Chondrocyte (in vitro differentiated cells): ENCODE results near the gene CACNG7. TPM values are rescaled to one million over a fixed set of nuclear protein-coding genes. Genes with fewer than 3 reads are reported as not detected.

Experiments used
- DNase-seq: peaks from one replicate; pipeline ENCODE4 v3.0.0; 2021; ENCODE audit warnings: mixed read lengths, low spot score
- H3K27ac Mint-ChIP-seq: one replicate; pipeline ENCODE4 v1.8.0; 2021; ENCODE audit warnings: mild to moderate bottlenecking, moderate library complexity, mixed read lengths; ENCODE audit not compliant: unreplicated experiment
- H3K27me3 Mint-ChIP-seq: 2 replicates; pipeline ENCODE4 v1.8.0; 2021; ENCODE audit warnings: low read depth, mixed read lengths
- H3K36me3 Mint-ChIP-seq: 2 replicates; pipeline ENCODE4 v1.8.0; 2021; ENCODE audit warnings: low read depth, mixed read lengths
- H3K4me1 Mint-ChIP-seq: 2 replicates; pipeline ENCODE4 v1.8.0; 2021; ENCODE audit warnings: low read depth, mild to moderate bottlenecking, mixed read lengths
- H3K4me3 Mint-ChIP-seq: one replicate; pipeline ENCODE4 v1.8.0; 2021; ENCODE audit warnings: mild to moderate bottlenecking, moderate library complexity, mixed read lengths; ENCODE audit not compliant: unreplicated experiment
- H3K9me3 Mint-ChIP-seq: 2 replicates; pipeline ENCODE4 v1.8.0; 2021; ENCODE audit warnings: low read depth, mixed read lengths
- CTCF ChIP-seq: fragments of 200-600 bp; sonication (generic); IDR thresholded peaks from 2 replicates; pipeline ENCODE4 v1.5.0; 2021; ENCODE audit warnings: antibody characterized with exemption, mild to moderate bottlenecking, moderate library complexity
- total RNA-seq: library from RNA; stranded (reverse); gene quantifications from 3 replicates; pipeline ENCODE4 v1.2.1, GENCODE V29; 2021

The CACNG7 gene
- total RNA-seq, 1 donor from 2014 or later: not detected

DNA sequence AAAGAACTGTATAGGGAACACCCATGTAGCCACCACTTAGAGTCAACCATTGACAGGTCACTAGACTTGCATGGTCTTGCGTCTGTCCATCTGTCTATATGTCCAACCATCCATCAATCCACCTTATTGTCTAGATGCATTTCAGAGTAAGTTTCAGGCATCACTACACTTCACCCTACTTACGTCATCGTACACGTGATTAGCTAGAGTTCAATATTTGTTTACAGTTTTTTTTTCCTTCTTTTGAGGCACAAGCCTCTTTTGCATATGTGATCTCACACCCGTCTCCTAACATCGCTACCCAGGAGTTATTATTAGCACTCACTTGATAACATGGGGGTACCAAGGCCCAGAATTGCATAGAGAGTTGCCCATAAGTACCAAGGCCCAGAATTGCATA is 6.9 kb downstream of the CACNG7 start:
- Mint-ChIP-seq H3K4me3 (no peak overlapping the region), H3K27me3 (peaks cover 17% of the 10 kb centered on the region), H3K9me3 (no peaks in the 10 kb centered on the region), H3K4me1 (no peaks in the 10 kb centered on the region), H3K27ac (no peak overlapping the region), H3K36me3 (no peaks in the 10 kb centered on the region)
- DNase-seq: no peak
- no peak for TF ChIP-seq CTCF

- H3K4me1 Mint-ChIP-seq: no peaks in the 10 kb centered on the region
- H3K27ac Mint-ChIP-seq: no peak overlapping the region
- H3K36me3 Mint-ChIP-seq: no peaks in the 10 kb centered on the region
- H3K27me3 Mint-ChIP-seq: peaks cover 4% of the 10 kb centered on the region
- no peaks in the 10 kb centered on the region for H3K9me3 Mint-ChIP-seq
- DNase-seq: no peak
- no peak overlapping the region for H3K4me3 Mint-ChIP-seq
- no peak for TF ChIP-seq CTCF
Measured at GRCh38 chr19:53917356-53917755, 8.3 kb downstream of the CACNG7 start.

DNA sequence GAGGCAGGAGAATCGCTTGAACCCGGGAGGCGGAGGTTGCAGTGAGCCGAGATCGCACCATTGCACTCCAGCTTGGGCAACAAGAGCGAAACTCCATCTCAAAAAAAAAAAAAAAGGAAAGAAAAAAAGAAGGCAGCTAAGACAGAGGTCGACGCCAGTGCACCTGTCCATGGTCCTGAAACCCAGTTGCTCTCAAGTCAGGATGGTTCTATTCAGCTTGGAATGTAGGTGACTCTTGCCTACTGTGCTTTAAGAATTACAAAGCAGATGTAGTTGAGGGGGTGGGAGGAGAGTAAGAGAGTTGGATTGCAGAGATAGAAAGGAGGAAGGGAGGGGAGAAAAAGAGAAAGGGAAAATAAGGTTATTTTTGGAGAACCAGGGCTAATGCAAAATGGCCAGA is 18.7 kb downstream of the CACNG7 start:
- no peak for DNase-seq

DNA sequence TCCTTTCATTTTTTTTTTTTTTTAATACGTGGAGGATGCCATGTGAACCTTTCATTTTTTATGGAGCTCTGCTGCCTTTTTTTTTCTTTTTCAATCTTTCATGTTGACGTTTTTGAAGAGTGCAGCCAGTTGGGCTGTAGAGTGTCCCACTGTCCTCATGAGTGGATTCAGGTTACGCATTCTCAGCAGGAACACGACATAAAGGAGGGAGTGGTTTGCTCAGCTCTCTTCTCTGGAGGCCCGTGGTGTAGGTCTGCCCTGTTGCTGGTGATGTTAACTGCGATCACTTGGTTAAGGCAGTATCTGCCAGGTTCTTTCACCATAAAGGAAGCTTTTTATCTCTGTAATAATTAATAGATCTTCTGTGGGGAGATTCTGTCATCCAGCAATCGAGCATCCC is 27.0 kb downstream of the CACNG7 start:
- Mint-ChIP-seq H3K4me1 (no peaks in the 10 kb centered on the region), H3K36me3 (no peaks in the 10 kb centered on the region), H3K27ac (no peak overlapping the region), H3K4me3 (no peak overlapping the region), H3K9me3 (peaks cover 6% of the 10 kb centered on the region), H3K27me3 (peaks cover 6% of the 10 kb centered on the region)
- TF ChIP-seq CTCF: no peak
- DNase-seq: no peak

More for the DNA sequence above, 18.7 kb downstream of the CACNG7 start:
- Mint-ChIP-seq H3K36me3 (no peaks in the 10 kb centered on the region), H3K27ac (no peak overlapping the region), H3K4me3 (no peak overlapping the region), H3K4me1 (no peaks in the 10 kb centered on the region), H3K27me3 (peaks cover 4% of the 10 kb centered on the region), H3K9me3 (peaks cover 4% of the 10 kb centered on the region)
- TF ChIP-seq CTCF: no peak

- no peaks in the 10 kb centered on the region for H3K36me3 Mint-ChIP-seq
- no peak for TF ChIP-seq CTCF
- H3K4me1 Mint-ChIP-seq: no peaks in the 10 kb centered on the region
- peaks cover 6% of the 10 kb centered on the region for H3K9me3 Mint-ChIP-seq
- no peak for DNase-seq
- H3K27ac Mint-ChIP-seq: no peak overlapping the region
- H3K27me3 Mint-ChIP-seq: peaks cover 43% of the 10 kb centered on the region
- no peak overlapping the region for H3K4me3 Mint-ChIP-seq
Measured at GRCh38 chr19:53942001-53942786, 33.1 kb downstream of the CACNG7 start.
